ENCODE results near the gene SRSF12.

GRCh38 chr6:89048985-89049384 is 68.9 kb downstream of the SRSF12 start:
- TF ChIP-seq CTCF (IDR thresholded peaks at IDR 0.05): no peak
- no peak for TF ChIP-seq POLR2A (IDR thresholded peaks at IDR 0.05)
- TF ChIP-seq EP300 (IDR thresholded peaks at IDR 0.05): no peak

Measured in sigmoid colon (tissue), 4 donors.